Transverse colon (tissue), 4 donors: ENCODE results near the gene XRRA1.

ENCODE experiments used
- CTCF ChIP-seq, 5 experiments: fragments of 200-600 bp in 3 of 5; fragments of 450-650 bp in 2 of 5; sonication (generic) in 3 of 5; IDR thresholded peaks; 1 replicate in 2 of 5; 2 replicates in 3 of 5; pipeline ENCODE4 v1.5.1; 2016 to 2017; ENCODE audit warnings: antibody characterized with exemption in 5 of 5, inconsistent platforms in 3 of 5, mild to moderate bottlenecking in 2 of 5, moderate library complexity in 1 of 5
- POLR2A ChIP-seq: fragments of 450-650 bp; IDR thresholded peaks from one replicate; pipeline ENCODE4 v1.6.1; 2016; ENCODE audit warnings: antibody characterized with exemption, mild to moderate bottlenecking, moderate library complexity
- POLR2AphosphoS5 ChIP-seq, 3 donors: sonication (generic); formaldehyde crosslinking; IDR thresholded peaks; one replicate each; pipeline ENCODE4 v1.6.1; 2016; ENCODE audit warnings: antibody characterized with exemption in 3 of 3

DNA sequence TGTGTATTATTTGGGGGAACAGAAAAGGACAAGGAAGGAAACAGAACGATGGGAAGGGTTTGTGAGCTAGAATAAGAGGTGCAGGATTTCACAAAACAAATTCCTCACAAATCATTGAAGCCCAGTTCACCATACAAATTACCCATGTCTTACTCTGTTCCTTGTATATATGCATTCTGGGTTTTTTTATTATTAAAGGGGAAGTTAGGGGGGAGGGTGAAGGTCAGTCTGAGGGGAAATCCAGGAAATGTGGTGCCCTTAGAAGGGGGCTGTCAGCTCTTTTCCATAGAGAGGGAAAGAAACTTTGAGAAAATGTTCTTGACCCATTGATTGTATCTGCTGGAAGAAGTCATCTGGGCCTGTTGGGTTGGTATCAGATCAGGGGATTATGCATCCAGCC, 109.4 kb downstream of the XRRA1 start:
- TF ChIP-seq POLR2A: no peak
- no peak for TF ChIP-seq CTCF (IDR thresholded peaks at IDR 0.05)
- no peak for TF ChIP-seq POLR2AphosphoS5 (IDR thresholded peaks at IDR 0.05)
